ENCODE data around the gene CD96.

The CD96 gene

DNA sequence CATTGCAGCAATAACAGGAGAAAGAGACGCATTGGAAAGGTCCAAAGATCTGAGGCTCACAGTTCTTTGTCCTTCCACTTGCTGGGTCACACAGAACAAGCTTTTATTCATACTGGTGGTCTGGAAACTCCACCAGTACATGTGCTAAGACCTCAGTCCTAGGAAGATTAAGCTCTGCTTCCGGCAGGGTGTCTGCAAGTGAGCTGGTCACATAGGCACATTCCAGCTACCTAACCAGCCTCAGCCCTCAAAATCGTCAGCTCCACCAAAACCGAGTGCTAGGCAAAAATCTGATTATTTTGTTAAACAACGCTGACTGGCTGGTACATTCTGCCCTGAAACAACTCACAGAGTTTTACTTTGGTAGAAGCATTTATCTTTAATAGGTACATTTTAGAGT is 50.9 kb downstream of the CD96 start:
- FAIRE-seq, result peak; percentile 75
- peak; percentile 76 for DNase-seq (ENCODE audit: low spot score)

DNA sequence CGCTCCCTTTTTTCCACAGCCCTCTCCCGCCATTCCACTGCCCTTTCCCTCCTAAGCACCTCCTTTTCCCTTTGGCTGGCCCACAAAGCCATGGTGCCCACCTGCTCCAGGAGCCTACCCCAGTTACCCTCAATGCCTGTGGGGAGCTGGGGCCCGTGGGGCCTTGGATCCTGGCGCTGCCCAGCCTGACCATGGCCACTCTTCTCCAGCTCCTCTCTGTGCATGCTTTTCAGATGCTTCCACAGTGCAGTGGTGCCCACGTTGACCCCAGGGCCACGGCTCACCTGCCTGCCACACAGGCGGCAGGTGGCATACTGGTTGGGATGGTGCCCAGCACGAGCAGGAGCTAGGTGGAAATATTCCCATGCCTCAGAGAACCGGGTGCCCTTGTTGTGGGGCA is 51.7 kb downstream of the CD96 start:
- FAIRE-seq (no peak), DNase-seq (ENCODE audit: low spot score) (no peak)

DNA sequence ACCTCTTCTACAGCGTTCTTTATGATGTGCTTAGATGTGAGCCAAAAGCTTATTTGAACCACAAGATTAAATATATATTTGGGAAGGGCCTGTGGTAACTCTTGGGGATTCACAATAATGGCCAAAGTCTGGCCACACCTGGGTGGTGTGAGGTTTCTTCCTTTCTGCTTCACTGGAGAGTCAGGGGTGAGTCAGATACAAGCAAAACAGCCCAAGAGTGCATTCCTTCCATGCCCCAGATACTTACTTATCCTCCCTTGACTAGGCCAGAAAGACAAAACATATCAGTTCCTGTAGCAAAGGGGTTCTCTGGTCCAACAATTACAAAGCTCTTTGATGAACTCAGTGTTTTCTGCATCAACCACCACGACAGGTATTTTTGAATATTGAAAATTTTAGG is 52.2 kb downstream of the CD96 start:
- FAIRE-seq, result peak; percentile 99
- peak; percentile 90 for DNase-seq (ENCODE audit: low spot score)

DNA sequence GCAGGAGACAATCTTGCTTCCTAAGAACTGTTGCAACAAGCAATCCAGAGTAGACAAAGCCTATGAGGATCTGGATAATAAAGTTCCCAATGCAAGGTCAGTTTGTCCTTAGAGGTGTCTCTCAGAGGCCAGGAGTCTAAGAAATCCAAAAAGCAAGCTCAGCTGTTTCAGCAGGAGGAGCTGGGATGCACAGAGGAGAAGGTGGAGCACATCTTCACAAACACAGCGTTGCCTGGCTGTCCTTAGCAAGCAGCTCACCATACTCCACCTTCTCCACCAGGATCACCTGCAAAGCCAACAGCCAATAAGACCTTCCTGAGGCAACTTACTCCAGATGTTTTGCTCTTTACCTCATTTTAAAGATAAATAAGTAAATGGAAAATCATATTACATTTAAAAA is 52.8 kb downstream of the CD96 start:
- FAIRE-seq, result no peak
- no peak for DNase-seq (ENCODE audit: low spot score)

DNA sequence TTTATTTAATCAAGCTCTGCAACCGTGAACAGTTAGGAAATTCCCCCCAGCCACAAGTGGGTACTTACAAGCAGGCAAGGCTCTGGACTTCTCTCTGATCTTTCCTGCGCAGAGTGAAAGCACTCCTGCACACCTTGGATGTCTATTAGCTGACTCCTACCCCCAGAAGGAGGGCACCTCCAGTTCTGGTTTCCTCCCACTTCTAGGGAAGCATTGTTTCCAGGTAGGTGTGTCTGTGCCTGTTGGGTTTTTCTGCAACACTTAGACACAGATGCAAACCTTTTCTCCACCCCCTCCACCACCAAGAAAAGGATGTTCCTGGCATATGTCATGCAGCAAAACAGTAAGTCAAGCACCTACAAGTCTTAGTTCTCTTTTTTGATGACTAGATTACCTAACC is 53.2 kb downstream of the CD96 start, which contains the start of gene ZBED2:
TSS of gene ZBED2 (minus strand) at position 115 of the 400 bp plus-strand sequence. CDS start 1,145 bp downstream, outside the sequence.
- no peak for FAIRE-seq
- DNase-seq (ENCODE audit: low spot score), result no peak

DNA sequence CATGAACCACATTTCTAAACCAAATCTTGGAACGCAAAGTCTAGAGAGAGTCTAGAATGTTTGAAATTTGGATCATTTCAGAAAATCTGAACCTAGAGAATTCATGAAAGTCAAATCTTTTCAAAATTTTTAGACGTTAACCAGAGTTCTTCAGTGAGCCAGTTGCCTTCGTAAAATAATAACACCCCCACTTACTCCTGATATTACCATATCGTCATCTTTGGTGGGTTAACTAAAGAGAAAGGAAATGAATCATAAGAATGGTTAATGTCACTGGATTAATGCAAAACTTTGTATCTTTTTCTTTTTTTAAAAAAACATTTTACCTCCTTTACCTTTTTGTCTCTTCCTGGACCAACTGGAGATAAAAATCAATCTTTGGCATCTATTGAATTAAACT is 54.3 kb downstream of the CD96 start:
- FAIRE-seq (peak; percentile 7), DNase-seq (ENCODE audit: low spot score) (no peak)

DNA sequence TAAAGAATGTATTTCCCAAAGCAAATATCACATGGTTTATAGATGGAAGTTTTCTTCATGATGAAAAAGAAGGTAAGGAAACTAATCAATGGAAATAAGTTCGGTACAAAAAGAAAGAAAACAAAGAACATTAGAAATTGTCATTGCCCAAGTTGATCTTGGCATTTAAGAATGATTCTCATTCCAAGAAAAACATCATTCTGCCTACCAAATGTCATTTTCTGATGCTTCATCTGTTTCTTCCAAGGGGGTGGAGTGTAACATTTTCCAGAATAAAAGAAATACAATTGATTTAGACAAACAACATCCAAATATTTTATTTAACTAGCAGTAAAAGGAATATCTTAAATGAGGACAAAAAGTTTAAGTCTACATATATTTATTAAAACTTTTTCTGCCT is 56.1 kb downstream of the CD96 start:
- no peak for DNase-seq (ENCODE audit: low spot score)
- no peak for FAIRE-seq

DNA sequence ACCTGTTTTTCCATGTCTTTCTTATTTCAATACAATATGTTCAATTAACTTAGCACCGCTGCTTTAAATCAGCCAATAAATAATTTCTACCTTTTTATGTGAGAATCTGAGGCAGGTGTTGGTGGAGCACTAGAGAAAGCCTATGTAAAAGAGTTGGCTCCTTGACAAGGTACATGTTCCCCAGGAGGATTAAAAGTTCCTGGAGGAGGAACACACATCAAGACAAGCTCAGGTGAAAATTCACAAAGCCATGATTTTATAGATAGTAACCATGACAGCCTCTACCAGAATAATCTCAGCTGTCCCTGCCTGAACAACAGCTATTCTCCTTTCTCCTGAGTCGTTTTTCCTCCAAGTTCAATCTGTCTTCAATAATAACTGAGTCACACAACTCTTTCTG is 56.6 kb downstream of the CD96 start:
- no peak for DNase-seq (ENCODE audit: low spot score)
- FAIRE-seq, result no peak

DNA sequence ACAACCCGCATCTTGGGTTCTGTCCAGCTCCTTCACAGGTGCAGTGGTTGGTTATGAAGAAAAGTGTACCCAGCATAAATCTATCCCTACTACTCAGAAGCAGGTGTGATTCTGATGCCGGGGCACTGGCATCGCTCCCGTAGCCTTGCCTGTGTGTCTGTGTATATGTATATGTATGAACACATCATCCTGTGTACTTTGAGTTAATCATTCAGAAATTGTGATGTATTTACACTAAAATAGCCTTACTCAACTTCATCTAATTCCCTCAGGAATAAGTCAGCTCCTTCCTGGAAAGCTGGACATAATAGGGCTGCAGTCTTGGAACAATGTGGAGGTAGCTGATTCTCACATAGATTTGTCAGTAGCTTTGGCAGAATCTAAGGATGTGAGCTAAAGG is 59.8 kb downstream of the CD96 start:
- DNase-seq (ENCODE audit: low spot score), result no peak
- no peak for FAIRE-seq

DNA sequence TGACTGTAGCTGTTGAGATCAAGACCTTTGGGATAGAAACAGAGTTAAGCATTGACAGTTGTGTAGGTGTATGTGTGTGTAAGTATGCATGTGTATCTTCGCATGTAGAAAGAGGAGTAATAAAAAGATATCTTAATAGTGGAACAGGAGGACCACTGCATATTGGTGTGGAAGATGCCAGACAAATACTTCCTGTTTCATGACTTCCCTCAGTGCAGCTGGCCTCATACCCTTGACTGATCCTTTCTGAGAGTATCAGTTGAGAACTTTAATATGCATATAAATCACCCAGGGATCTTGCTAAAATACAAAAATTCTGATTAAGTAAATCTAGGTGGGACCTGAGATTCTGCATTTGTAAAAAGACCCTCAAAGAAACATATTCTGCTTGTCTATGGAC is 61.7 kb downstream of the CD96 start:
- no peak for DNase-seq (ENCODE audit: low spot score)
- FAIRE-seq, result no peak

DNA sequence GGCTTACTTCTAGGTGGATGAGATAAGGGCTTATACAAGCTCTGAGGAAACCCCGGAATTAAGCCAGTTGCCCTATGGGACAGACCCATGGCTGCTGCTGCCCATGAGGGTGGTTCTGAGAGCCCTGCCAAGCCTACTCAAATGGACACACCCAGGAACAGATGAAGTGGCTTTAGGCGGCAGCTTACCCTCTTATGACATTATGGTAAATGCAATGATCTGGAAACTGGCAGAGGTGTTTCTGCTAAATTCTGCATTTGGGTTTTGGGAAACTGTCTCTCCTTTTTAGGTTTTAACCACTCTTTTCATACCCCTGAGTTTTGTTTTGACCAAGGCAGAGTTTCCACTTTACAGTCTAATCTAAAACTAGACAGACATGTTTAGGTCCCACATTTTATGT is 62.1 kb downstream of the CD96 start:
- FAIRE-seq, result no peak

DNA sequence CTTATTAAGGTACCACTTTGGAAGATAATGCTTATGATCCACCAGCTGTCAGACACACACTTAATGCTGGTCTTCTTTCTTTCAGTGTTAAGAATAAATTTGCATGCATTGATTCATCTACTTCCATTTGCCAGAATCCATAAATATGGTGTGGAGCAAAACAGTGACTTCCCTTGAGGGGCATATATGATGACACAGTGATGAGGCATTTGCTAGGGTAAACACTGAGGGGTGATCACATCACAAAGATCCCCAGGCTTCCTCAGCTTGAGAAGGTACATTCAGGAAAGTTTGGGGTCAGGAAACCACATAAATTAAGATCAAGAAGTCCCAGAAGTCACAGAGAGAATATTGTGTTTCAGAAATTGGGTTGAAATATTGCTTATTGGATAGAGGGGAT is 63.0 kb downstream of the CD96 start:
- FAIRE-seq (no peak), DNase-seq (ENCODE audit: low spot score) (no peak)

More for the DNA sequence above, 62.1 kb downstream of the CD96 start:
- DNase-seq (ENCODE audit: low spot score), result no peak

DNA sequence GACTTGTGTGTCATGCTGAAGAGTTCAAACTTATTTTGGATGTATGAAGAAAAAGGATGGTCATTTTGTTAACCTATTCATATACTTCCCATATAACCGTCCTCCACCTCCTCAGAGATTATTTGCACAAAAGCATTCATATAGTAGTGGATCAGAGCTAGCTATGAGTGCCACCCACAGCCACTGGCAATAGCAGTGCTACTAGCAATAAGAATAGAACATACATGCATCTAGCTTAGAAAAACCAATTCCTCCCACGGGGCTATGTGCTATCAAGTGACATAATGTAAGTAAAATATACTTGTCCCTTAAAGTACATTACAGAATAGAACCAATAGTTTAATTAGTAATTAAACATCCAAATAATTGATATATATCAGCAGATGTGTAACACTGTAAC is 63.5 kb downstream of the CD96 start:
- DNase-seq (ENCODE audit: low spot score) (no peak), FAIRE-seq (no peak)

DNA sequence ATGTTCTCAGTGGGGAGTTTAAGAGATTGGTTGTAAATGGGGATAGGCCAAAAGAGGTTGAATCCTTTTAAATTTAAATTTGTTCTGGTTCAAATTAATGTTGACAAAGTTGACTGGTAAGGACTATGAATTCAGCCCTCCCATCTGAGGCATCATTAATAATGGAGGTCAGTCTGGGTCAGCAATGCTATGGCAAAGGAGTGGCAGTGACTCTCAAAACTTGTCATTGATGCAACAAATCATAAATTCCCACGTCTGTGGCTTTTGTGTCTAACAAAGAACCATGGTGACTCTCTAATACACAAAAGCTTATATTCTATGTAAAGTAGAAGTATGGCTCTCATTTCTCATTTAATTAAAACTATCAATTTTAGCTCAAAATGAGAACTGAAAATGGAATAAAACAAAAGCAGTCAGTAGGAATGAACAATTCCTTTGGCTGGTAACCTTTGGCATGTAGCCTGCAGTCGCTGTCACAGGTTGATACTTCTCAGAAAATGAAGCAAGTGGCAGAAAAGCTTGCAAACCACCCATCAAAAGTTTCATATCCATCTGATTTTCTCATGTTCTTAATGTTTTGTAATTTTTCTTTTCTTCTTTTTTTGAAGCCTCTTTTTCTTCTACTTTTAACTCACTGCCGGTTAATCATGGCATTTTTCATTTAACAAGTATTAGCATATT is 65.4 kb downstream of the CD96 start:
- FAIRE-seq, result no peak
- no peak for DNase-seq (ENCODE audit: low spot score)

DNA sequence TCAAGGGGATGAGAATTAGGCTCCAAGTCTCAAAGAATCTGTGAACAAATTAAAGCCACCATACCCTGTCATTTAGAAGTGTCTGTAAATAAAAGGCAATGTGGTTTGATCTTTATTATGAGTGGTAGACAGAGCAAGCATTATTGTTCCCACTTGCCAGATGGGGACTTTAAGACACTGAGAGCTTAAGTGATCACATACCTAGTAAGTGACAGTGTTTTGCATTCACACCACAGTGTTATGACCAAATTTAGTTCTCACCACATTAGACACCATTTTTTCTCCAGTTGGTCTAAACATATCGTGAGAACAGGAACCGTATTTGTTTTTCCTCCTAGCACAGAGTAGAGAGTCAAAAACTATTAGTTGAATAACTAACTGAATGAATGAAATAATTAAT is 66.4 kb downstream of the CD96 start:
- FAIRE-seq (no peak), DNase-seq (ENCODE audit: low spot score) (no peak)

DNA sequence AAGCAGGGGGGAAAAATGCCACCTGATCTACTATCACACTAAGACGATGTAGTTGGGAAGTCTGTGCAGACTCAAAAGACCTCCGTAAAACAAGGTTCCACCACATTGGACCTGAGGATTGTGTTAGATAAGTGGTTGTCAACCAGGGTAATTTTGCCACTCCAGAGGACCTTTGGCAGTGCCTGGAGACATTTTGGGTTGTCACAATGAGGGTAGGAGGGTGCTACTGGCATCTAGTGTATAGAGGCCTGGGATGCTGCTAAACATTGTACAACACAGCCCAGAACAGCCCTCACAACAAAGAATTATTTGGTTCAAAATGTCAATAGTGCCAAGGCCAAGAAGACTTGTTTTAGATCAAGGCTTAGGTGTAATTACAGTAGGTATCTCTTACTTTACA is 67.7 kb downstream of the CD96 start:
- FAIRE-seq, result no peak
- no peak for DNase-seq (ENCODE audit: low spot score)

DNA sequence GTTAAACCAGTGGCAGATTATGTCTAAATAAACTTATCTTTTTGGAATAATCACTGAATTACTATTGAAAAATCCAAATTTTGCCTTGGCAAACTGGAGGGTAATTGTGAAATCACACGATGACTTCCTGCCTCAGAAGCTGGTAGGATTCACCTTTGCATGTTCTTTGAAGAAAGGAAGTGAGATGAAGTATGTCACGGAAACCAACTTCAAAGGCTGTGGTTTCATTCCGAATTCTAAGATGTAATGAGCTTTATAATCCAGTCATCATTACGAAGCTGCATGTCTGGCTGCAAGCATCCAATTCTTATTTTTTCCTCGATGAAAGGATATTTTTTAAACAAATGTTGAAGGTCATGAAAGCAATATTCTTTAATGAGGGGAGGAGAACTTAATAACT is 68.2 kb downstream of the CD96 start:
- no peak for FAIRE-seq
- DNase-seq (ENCODE audit: low spot score), result no peak

DNA sequence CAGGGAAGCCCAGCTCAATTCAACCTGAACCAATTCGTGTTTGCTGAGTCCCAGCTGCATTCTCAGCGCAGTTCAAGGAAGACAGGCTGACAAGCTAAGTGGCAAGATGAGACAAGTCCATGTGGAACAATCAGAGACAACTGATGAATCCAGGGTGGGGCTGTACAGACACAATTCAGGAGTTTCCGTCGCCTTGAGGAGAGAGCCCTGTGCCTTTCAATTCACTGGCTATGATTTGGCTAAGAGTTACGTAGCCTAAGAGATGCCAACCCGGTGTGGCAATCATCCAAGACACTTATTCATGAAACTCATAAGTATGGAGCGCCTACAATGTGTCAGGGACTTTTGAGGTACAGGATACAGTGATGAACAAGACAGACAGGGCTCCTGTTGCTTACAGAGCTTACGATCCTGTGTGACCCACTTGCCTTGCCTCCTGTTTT is 68.6 kb downstream of the CD96 start:
- DNase-seq (ENCODE audit: low spot score), result no peak
- no peak for FAIRE-seq

DNA sequence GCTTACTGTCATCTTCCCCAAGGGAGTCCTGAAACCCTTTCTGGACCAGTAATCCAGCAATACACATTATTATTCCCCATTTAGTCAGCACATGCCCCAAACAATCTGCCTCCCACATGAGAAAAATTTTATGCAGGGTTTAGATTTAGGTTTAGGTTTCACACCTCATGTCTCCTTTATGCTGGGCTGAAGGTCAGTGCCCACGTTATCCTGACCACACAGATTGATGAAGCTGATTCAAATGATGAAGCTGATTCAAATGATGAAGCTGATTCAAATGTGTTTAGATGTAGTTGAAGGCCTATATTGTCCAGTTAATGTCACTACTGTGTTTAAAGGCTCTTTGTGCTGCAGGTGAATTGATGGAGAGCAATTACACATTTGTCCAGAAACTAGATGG is 71.3 kb downstream of the CD96 start:
- DNase-seq (ENCODE audit: low spot score), result no peak
- FAIRE-seq, result no peak

DNA sequence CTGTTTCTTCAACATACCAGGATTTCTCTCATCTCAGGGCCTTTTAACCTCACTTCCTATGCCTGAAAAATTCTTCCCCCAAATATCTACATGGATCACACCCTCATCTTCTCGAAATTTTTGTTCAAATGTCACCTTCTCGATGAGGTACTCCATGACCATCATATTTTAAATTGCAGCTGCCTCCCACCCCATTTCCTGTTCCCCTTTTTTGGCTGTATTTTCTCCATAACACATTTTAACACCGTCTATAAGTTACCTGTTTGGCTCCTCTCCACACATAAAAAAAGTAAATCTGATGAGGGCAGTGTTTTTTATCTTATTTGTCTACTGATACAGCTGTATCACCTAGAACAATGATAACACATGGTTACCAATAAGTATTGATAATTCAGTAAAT is 73.9 kb downstream of the CD96 start:
- FAIRE-seq (no peak), DNase-seq (ENCODE audit: low spot score) (no peak)

DNA sequence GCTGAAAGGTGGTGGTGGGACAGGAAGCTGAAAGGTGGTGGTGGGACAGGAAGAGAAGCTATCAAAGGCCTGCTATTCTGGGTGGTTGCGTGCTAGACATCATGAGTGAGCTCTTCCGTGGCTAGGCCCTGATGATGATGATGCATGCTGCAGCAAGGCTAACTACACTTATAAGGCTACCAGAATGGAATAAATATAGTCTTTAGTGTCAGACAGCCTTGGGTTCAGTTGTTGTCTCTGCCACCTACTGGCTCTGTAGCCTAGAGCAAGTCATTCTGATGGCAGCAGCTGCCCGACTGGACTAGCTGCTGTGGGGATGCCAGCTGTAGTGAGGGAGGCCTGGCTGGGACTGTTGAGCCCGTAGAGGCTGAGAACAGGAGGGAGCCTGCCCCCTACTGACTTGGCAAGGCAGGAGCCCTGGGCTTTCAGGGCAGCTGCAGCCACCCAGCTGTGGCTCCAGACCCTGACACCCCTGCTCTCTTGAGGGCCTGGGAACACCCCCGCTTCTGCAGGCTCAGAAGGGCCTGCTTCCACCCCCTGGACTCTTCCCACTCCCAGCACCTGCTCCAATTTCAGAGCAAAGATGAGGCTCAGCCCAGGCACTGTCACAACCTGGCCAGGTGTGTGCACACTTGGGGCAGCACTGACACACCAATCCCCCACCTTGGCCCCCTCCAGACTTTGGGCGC is 74.6 kb downstream of the CD96 start:
- no peak for FAIRE-seq
- DNase-seq (ENCODE audit: low spot score), result no peak

DNA sequence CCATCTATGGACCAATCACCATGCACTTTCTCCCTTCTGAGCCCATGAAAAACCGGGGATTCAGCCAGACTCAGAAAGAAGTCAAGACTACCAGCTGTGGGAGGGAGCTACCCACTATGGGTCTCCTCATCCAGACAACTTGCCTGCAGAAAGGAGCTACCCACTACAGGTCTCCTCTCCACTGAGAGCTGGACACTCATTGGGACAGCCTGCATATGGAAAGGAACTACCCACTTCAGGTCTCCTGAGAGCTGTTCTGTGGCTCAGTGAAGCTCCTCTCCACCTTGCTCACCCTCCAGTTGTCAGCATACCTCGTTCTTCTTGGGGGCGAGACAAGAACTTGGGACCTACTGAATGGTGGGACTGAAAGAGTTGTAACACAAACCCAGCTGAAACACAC is 75.4 kb downstream of the CD96 start:
- FAIRE-seq (no peak), DNase-seq (ENCODE audit: low spot score) (no peak)

DNA sequence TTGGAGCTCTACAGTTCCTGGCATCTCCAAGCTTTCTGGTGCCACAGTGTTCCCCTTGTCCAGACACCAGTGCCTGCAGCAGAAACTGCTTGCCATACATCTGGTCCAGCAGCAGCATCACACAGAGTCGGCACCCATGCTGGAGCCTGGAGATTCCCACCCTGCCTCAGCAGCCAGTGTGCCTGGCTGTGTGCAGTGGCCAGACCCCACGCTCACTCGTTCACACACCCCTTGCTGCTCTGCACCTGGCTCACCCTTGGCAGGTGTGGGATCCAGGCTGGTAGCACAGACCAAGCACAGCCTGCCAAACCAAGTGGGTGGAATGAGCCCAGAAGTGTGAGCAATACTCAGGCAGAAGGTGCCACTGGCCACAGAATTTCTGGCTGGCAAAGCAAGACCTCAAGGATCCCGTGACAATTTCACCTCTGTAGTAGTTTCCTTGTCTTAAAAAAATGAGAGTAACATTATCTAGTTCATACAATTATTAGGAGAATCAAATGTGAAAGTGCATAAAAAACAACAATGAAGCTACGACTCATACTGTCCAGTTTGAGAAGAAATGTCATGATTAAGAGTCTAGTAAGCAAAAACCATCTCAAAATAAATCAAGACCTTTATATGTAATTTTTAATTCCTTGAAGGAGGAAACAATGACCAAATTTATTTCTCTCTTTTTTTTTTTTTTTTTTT is 76.1 kb downstream of the CD96 start:
- FAIRE-seq, result no peak

More for the DNA sequence above, 76.1 kb downstream of the CD96 start:
- no peak for DNase-seq (ENCODE audit: low spot score)

Data from RCC 7860 (cell line).